VCaP (cell line): ENCODE data around the gene SLC25A24.

Source experiments
- H3K27ac ChIP-seq: fragments of 450-650 bp; 2 replicates; pipeline ENCODE4 v1.5.1; 2017
- TF ChIP-seq, protein P1 (sequence below): fragments of 450-650 bp; conservative IDR thresholded peaks from 2 replicates; pipeline ENCODE4 v1.5.1; 2017; ENCODE audit warnings: mild to moderate bottlenecking, moderate library complexity

Gene SLC25A24

DNA sequence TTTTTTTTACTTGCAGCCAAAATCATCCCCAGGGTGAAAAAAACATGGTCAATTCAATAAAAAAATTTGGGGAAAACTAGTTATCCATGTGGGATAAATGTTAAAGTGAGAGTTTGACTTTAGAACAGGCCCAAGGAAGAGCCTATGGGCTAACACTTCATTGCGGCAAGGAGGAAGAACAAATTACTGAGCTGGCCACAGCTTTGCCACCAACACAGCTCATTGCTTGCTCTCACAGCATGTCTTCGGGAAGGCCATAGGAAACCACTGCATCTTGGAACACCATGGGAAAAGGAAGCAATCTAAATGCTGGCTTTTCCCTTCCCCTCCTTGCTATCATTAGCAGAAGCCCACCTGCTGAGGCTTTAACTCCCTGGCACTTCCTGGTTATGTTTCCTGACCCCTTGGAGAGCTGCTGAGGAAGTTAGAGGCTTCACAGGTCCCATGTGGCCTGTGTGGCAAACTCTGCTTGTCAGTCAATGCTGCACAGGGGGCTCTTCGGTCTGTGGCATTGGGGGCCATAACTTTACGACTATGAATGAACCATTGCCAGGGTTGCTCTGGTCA lies 86.0 kb downstream of the SLC25A24 start:
- H3K27ac ChIP-seq: no peak overlapping the region
- TF ChIP-seq, protein P1, sequence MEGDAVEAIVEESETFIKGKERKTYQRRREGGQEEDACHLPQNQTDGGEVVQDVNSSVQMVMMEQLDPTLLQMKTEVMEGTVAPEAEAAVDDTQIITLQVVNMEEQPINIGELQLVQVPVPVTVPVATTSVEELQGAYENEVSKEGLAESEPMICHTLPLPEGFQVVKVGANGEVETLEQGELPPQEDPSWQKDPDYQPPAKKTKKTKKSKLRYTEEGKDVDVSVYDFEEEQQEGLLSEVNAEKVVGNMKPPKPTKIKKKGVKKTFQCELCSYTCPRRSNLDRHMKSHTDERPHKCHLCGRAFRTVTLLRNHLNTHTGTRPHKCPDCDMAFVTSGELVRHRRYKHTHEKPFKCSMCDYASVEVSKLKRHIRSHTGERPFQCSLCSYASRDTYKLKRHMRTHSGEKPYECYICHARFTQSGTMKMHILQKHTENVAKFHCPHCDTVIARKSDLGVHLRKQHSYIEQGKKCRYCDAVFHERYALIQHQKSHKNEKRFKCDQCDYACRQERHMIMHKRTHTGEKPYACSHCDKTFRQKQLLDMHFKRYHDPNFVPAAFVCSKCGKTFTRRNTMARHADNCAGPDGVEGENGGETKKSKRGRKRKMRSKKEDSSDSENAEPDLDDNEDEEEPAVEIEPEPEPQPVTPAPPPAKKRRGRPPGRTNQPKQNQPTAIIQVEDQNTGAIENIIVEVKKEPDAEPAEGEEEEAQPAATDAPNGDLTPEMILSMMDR: no peak

DNA sequence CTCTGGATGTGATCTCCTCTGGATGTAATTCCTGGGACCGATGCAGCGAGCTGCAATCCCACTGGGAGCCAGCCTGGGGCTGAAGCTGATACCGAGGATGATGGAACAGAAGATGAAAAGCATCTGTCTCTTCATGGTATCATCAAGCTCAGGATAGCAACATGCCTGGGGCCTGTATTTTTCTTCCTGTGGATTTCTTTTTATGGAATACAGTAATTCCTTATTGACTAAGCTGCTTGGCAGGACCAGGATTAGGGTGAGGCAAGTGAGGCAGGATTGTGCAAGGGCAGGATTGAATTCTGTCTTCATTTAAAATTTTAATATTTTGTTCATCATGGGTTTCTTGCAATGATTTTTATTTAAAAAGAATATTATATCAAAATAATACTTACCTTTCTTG lies 86.6 kb downstream of the SLC25A24 start:
- no peak overlapping the region for H3K27ac ChIP-seq
- TF ChIP-seq, protein P1: no peak

DNA sequence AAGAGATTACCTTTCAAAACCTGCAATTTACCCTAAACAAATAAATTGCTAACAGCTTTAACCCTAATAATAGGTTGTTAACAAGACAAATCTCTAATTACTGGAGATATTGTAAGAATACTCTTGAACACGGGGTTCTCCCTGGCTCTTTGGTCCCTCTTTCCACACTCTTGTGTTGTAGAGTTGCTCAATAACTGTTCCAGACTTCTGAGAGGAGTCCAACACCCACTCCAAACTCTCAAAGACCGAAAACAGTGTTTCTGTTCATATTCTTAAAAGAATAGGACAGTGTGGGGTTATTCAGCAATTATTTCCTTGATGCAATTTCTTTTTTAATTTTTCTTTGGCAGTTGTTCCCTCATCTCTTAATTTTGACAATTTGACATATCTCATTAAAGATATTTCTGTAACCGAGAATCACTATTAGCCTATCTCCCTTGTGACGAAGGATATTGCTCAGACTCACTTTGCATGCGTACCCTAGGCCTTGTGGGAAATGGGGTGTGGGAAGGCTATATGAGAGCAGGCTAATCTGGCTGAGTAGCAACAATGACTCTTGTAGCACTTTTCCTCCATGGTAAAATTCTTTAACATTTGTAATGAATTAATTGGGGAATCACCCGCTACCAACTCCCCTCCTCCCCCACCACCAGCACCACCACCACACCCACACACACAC lies 90.7 kb downstream of the SLC25A24 start:
- TF ChIP-seq, protein P1: no peak
- no peak overlapping the region for H3K27ac ChIP-seq

DNA sequence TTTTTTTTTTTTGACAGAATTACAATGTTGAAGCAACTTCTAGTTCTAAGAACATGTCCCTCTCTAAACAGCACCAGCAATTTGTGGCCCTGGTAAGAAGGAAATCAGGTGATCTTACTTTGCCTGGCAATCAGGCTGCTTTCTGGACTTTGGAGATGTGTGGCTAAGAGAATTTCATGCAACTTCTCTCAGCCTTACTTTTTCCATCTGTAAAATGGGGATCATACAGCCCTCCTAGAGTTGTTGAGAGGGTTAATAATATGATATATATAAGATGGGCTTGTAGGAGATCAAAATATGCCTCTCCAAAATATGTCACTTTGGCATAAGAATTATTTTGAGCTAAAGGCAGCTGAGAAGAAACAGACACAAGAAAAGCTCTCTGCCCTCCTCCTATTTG lies 92.0 kb downstream of the SLC25A24 start:
- H3K27ac ChIP-seq: no peak overlapping the region
- TF ChIP-seq, protein P1: no peak

DNA sequence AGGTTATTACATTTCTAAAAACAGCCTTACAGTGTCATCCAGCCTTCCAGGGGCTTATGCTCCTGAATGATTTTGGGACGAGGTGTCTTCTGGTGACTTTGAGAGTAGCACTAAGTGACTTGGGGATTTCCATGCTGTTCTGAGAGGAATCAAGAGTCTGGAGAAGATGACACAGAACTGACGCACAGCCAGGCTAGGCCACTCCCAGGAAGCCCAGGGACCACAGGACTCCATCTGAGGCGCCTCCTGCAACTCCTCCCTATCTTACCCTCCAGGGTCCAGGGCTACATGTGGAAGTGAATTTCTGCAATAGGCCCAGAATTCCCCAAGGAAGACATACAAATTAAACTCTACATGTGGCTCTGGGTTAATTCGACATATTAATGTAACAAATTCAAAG lies 92.5 kb downstream of the SLC25A24 start:
- TF ChIP-seq, protein P1: no peak
- no peak overlapping the region for H3K27ac ChIP-seq

DNA sequence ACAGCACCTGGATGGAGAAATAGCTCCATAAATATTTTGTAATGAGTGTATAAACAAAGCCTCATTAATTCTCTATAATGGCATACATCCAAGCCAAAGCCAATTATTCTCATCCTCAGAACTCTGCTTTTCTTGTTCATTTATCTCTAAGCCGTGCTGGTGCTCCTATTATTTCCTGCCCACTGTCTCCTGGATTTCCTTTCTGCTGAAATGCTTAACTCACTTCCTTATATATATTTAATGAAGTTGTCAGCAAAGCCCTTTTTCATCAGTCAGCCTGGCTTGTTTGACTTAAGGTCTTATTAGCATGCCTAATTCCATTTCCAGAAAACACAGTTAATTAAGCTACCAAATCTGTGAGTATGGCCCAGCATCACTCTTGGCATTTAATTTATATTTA lies 93.4 kb downstream of the SLC25A24 start:
- no peak overlapping the region for H3K27ac ChIP-seq
- TF ChIP-seq, protein P1: no peak

DNA sequence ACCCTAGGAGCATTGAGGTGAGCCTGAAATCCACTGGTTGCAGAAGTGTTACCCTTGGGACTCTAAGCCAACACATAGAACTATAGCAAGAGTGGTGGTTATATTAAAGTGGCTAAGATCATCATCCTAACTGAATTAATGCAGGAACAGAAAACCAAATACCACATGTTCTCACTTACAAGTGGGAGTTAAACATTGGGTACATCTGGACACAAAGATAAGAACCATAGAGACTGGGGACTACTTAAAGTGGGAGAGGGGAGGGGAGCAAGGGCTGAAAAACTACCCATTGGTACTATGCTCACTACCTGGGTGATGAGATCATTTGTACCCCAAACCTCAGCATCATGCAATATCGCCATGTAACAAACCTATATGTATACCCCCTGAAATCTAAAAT lies 100.0 kb downstream of the SLC25A24 start:
- TF ChIP-seq, protein P1: no peak
- no peak overlapping the region for H3K27ac ChIP-seq
